Prostate gland (tissue), 2 donors: ENCODE data around the gene KANK4.

ENCODE experiments used
- CTCF ChIP-seq, 4 experiments: fragments of 200-600 bp in 2 of 4; fragments of 450-650 bp in 2 of 4; sonication (generic) in 2 of 4; IDR thresholded peaks; 1 replicate in 3 of 4; 2 replicates in 1 of 4; pipeline ENCODE4 v1.5.1; 2016 to 2019; ENCODE audit warnings: antibody characterized with exemption in 4 of 4, mild to moderate bottlenecking in 2 of 4, moderate library complexity in 2 of 4
- POLR2A ChIP-seq: fragments of 450-650 bp; IDR thresholded peaks from one replicate; pipeline ENCODE4 v1.6.1; 2016; ENCODE audit warnings: antibody characterized with exemption, mild to moderate bottlenecking
- POLR2AphosphoS5 ChIP-seq: sonication (generic); formaldehyde crosslinking; IDR thresholded peaks from one replicate; pipeline ENCODE4 v1.6.1; 2017; ENCODE audit warnings: antibody characterized with exemption

DNA sequence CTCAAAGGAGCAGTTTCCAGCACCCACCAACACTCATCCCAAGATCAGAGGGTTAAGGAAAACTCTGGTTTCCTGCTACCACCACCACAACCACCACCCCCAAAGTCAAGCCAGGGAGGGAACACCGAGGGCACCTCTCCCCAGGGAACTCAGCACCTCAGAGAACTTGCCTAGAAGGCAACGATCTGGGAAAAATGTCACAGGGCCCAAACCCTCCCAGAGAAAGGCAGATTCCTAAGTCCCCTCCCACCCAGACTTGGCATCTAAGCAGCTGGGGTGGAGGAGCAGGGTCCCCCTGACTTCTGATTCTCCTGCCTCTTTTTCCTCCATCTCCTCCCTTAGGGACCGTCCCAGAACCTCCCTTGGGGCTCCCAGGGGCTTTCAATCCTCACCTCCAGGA, 10.6 kb downstream of the KANK4 start:
- TF ChIP-seq CTCF (IDR thresholded peaks at IDR 0.05) (no peak), POLR2A (no peak), POLR2AphosphoS5 (no peak)
